Activated B cell treated with CpG ODN at 0.5 μM for 24 hours (primary cell): ENCODE results near the gene NID1. TPM values are rescaled to one million over a fixed set of nuclear protein-coding genes. Genes with fewer than 3 reads are reported as not detected.
"Not testable (repeated sequence)": the region's sequence is repeated elsewhere in the genome, so short reads cannot be mapped to it uniquely, and the experiment has no call there.

Experiments used
- ATAC-seq: fragments of 200-7000 bp; cut with Tn5 transposase; one replicate; pipeline ENCODE4 v1.10.0; 2021; ENCODE audit warnings: low read depth, mild to moderate bottlenecking, moderate library complexity
- CTCF ChIA-PET: fragments of 350-600 bp; sonication (Branson Sonifier 250); formaldehyde crosslinking; loops from one replicate; lab custom pipeline; 2021; ENCODE audit warnings: antibody characterized with exemption; lab: Charles Lee
- POLR2A ChIA-PET: fragments of 350-600 bp; sonication (Branson Sonifier 250); formaldehyde crosslinking; loops from one replicate; lab custom pipeline; 2021; ENCODE audit warnings: antibody characterized with exemption; lab: Charles Lee
- DNase-seq: peaks from one replicate; pipeline ENCODE4 v3.0.0; 2022
- H3K27ac Mint-ChIP-seq: one replicate; pipeline ENCODE4 v1.8.0; 2020; ENCODE audit warnings: mixed read lengths
- H3K27me3 Mint-ChIP-seq: one replicate; pipeline ENCODE4 v1.8.0; 2021; ENCODE audit warnings: mixed read lengths
- H3K36me3 Mint-ChIP-seq: one replicate; pipeline ENCODE4 v1.8.0; 2021; ENCODE audit warnings: low read depth, mixed read lengths
- H3K4me1 Mint-ChIP-seq: one replicate; pipeline ENCODE4 v1.8.0; 2021; ENCODE audit warnings: mixed read lengths
- H3K4me3 Mint-ChIP-seq: one replicate; pipeline ENCODE4 v1.8.0; 2020; ENCODE audit warnings: mild to moderate bottlenecking, mixed read lengths
- H3K9me3 Mint-ChIP-seq: one replicate; pipeline ENCODE4 v1.8.0; 2020; ENCODE audit warnings: mixed read lengths
- intact Hi-C: fragments of 100-400 bp; cut with micrococcal nuclease; formaldehyde crosslinking; loops from one replicate; pipeline ENCODE4 v1.15.1; 2024
- total RNA-seq: library from RNA; stranded (reverse); gene quantifications from 2 replicates; pipeline ENCODE4 v1.2.3, GENCODE V29; 2022
- TF ChIP-seq, protein P1 (sequence below): fragments of 200-600 bp; IDR thresholded peaks from one replicate; pipeline ENCODE4 v1.8.0; 2022; ENCODE audit warnings: antibody characterized with exemption, mild to moderate bottlenecking

NID1 gene
- total RNA-seq, 1 donor from 2014 or later, result 0.04 TPM

GRCh38 chr1:236099355-236099974 is 34.6 kb upstream of the NID1 start:
- TF ChIP-seq, protein P1, sequence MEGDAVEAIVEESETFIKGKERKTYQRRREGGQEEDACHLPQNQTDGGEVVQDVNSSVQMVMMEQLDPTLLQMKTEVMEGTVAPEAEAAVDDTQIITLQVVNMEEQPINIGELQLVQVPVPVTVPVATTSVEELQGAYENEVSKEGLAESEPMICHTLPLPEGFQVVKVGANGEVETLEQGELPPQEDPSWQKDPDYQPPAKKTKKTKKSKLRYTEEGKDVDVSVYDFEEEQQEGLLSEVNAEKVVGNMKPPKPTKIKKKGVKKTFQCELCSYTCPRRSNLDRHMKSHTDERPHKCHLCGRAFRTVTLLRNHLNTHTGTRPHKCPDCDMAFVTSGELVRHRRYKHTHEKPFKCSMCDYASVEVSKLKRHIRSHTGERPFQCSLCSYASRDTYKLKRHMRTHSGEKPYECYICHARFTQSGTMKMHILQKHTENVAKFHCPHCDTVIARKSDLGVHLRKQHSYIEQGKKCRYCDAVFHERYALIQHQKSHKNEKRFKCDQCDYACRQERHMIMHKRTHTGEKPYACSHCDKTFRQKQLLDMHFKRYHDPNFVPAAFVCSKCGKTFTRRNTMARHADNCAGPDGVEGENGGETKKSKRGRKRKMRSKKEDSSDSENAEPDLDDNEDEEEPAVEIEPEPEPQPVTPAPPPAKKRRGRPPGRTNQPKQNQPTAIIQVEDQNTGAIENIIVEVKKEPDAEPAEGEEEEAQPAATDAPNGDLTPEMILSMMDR, result no peak
- H3K27ac Mint-ChIP-seq, result no peak overlapping the region
- H3K4me1 Mint-ChIP-seq, result peaks cover 2% of the 10 kb centered on the region
- no peak overlapping the region for H3K4me3 Mint-ChIP-seq
- peaks cover 4% of the 10 kb centered on the region for H3K9me3 Mint-ChIP-seq
- POLR2A ChIA-PET, result no interaction called here
- no peak for DNase-seq
- intact Hi-C loops, result no loop called here
- H3K27me3 Mint-ChIP-seq, result peaks cover 11% of the 10 kb centered on the region
- no peak for ATAC-seq
- CTCF ChIA-PET, result interaction anchor here (0.9 kb wide), 1 partner anchor 453 kb away, joined by 3 read pairs; no protein-coding TSS in a partner anchor
- peaks cover 3% of the 10 kb centered on the region for H3K36me3 Mint-ChIP-seq

DNA sequence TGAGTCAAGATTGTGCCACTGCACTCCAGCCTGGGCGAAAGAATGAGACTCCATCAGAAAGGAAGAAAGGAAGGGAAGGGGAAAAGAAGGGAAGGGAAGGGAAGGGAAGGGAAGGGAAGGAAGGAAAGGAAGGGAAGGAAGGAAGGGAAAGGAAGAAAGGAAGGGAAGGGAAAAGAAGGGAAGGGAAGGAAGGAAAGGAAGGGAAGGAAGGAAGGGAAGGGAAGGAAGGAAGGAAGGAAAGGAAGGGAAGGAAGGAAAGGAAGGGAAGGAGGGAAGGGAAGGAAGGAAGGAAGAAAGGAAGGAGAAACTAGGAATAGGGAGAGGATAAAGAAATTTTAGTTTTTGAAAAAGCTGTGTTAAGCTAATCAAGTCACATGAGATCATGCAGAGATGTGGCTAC is 33.4 kb upstream of the NID1 start:
- H3K4me3 Mint-ChIP-seq, result no peak overlapping the region
- intact Hi-C loops, result no loop called here
- peaks cover 15% of the 10 kb centered on the region for H3K27me3 Mint-ChIP-seq
- peaks cover 4% of the 10 kb centered on the region for H3K9me3 Mint-ChIP-seq
- peaks cover 3% of the 10 kb centered on the region for H3K36me3 Mint-ChIP-seq
- no peak overlapping the region for H3K27ac Mint-ChIP-seq
- TF ChIP-seq, protein P1, result no peak
- no peaks in the 10 kb centered on the region for H3K4me1 Mint-ChIP-seq
- POLR2A ChIA-PET, result no interaction called here
- CTCF ChIA-PET, result no interaction called here
- ATAC-seq (no peak), DNase-seq (no peak)

GRCh38 chr1:236096660-236097482 is 32.0 kb upstream of the NID1 start:
- intact Hi-C loops, H3K4me1 Mint-ChIP-seq, POLR2A ChIA-PET, H3K36me3 Mint-ChIP-seq, H3K9me3 Mint-ChIP-seq, CTCF ChIA-PET: not testable (repeated sequence)
- ATAC-seq (peak; percentile 21), DNase-seq (peak; percentile 64)
- Mint-ChIP-seq H3K27me3 (peaks cover 15% of the 10 kb centered on the region), H3K4me3 (peak overlapping the region; percentile 29), H3K27ac (peak overlapping the region; percentile 67)

DNA sequence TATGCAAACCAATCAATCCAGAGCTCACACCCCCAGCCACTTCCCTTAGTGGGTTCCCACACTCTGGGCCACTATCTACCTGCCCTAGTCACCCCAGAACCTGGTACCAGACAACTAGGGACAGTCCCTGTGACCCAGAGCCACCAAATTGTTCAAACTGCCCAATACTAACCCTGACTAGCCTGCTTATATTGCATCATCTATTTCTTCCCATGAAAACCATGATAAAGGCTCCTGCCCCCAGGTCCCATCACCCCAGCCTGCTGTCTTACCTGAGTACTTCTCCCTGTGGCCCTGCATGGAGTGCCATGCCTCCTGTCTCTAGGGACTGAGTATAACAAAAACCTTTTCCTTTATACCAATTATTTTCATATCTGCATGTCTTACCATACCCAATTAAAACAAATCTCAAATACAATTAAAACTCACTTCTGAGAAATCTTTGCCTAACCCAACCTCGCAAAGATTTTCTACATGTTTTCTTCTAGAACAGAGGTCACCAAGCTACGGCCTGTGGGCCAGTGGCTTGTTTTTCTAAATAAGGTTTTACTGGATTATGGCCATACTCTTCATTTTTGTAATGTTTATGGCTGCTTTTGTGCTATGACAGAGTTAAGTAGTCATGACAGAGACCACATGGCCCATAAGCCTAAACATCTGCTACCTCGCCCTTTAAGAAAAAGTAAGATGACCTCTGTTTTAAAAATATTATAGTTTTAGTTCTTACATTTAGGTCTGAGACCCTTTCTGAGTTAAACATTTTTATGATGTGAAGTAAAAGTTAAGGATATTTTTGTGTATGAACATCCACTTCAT is 31.0 kb upstream of the NID1 start:
- ChIA-PET POLR2A (no interaction called here), CTCF (no interaction called here)
- TF ChIP-seq, protein P1, result no peak
- no peaks in the 10 kb centered on the region for H3K4me1 Mint-ChIP-seq
- ATAC-seq (no peak), DNase-seq (no peak)
- H3K36me3 Mint-ChIP-seq, result peaks cover 3% of the 10 kb centered on the region
- H3K27me3 Mint-ChIP-seq, result peaks cover 15% of the 10 kb centered on the region
- H3K9me3 Mint-ChIP-seq, result peaks cover 4% of the 10 kb centered on the region
- no peak overlapping the region for H3K27ac Mint-ChIP-seq
- intact Hi-C loops, result no loop called here
- no peak overlapping the region for H3K4me3 Mint-ChIP-seq

- TF ChIP-seq, protein P1, result no peak
Measured at GRCh38 chr1:236092899-236093298, 28.0 kb upstream of the NID1 start.

More at GRCh38 chr1:236092899-236093298, 28.0 kb upstream of the NID1 start:
- Mint-ChIP-seq H3K36me3 (peaks cover 3% of the 10 kb centered on the region), H3K27ac (no peak overlapping the region), H3K4me3 (no peak overlapping the region), H3K4me1 (no peaks in the 10 kb centered on the region), H3K27me3 (peaks cover 15% of the 10 kb centered on the region), H3K9me3 (peaks cover 4% of the 10 kb centered on the region)
- CTCF ChIA-PET, result no interaction called here
- POLR2A ChIA-PET, result interaction anchor here (0.6 kb wide), 1 partner anchor 250 kb away, joined by 3 read pairs; no protein-coding TSS in a partner anchor
- intact Hi-C loops, result no loop called here
- ATAC-seq (no peak), DNase-seq (no peak)
